HG03066 (cell line): ENCODE data around the gene FRAT2.
A peak's percentile ranks its signal among the peaks of the same experiment; 100 is the strongest.
"Not testable (repeated sequence)": the region's sequence is repeated elsewhere in the genome, so short reads cannot be mapped to it uniquely, and the experiment has no call there.

Experiments
- ATAC-seq: cut with Tn5 transposase; IDR thresholded peaks from one replicate; pipeline ENCODE4 v1.9.1; 2021; ENCODE audit warnings: low read depth; ENCODE audit not compliant: unreplicated experiment

Gene FRAT2

DNA sequence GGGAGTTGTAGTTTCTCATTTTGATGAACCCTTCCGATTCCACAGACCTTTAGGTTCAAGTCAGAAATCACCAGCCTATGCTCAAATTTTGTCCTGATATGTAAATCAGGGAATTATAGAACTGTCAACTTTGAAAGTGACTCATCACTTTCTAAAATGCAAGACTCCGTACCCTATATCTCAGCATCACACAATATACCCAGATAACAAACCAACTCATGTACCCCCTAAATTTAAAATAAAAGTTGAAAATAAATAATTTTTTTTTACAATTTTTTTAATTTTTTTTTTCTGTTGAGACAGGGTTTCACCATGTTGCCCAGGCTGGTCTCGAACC is 41.7 kb downstream of the FRAT2 start:
- no peak for ATAC-seq

- peak; percentile 98 for ATAC-seq
Observed at GRCh38 chr10:97292097-97292861, 42.2 kb downstream of the FRAT2 start, which contains the start of gene ARHGAP19. ARHGAP19 (minus strand) TSS chr10:97292637; CDS start chr10:97292627, 10 bp downstream.

DNA sequence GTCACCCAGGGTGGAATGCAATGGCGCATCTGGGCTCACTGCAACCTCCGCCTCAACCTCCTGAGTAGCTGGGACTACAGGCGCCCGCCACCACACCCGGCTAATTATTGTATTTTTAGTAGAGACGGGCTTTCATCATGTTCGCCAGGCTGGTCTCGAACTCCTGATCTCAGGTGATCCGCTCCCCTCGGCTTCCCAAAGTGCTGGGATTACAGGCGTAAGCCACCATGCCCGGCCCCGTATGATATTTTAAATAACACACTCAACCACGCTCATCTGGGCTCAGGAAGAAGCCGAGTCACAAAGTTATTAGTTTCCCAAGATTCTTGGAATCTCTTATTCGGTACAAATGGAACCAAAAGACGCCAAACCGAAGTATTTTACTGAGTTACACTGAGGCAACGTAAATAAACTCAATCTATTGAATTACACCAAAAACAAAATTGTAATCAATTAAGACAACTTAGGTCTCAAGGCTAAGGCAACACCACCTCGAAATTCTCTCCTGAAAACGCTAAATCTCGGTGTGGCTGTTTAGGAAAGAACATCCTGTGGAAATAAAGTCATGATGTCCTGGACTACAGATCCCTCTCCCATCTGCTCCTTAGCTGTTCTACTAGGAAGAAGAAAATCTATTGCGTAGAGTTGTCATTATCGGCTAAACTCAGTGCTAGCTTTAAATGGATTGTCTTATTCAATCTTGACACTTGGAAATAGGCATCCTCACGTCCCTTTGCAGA is 43.0 kb downstream of the FRAT2 start:
- ATAC-seq: peak; percentile 8

DNA sequence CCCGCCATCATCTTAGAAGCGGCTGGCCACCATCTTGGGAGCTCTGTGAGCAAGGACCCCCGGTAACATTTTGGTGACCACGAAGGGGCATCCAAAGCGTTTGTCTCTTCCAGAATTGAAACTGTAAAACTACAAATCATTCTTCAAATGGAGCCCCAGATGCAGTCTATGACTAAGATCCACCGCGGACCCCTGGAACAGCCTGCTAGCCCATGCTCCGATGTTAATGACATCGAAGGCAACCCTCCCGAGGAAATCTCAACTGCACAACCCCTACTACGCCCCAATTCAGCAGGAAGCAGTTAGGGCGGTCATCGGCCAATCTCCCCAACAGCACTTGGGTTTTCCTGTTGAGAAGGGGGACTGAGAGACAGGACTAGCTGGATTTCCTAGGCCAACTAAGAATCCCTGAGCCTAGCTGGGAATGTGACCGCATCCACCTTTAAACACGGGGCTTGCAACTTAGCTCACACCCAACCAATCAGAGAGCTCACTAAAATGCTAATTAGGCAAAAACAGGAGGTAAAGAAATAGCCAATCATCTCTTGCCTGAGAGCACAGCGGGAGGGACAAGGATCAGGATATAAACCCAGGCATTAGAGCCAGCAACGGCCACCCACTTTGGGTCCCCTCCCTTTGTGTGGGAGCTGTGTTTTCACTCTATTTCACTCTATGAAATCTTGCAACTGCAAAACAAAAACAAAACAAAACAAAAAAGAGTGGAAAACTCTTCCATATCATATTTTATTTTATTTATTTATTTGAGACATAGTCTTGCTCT is 43.8 kb downstream of the FRAT2 start:
- not testable (repeated sequence) for ATAC-seq

GRCh38 chr10:97290076-97290475 is 44.5 kb downstream of the FRAT2 start:
- ATAC-seq: not testable (repeated sequence)
